Central memory CD8-positive, alpha-beta T cell (primary cell): Measurements from ENCODE around the gene CRYZL1.
"Not testable (repeated sequence)": the region's sequence is repeated elsewhere in the genome, so short reads cannot be mapped to it uniquely, and the experiment has no call there.

Source experiments
- ATAC-seq: fragments of 150-1000 bp; cut with Tn5 transposase; replicated peaks from 2 replicates; pipeline ENCODE4 v1.10.0; 2022; ENCODE audit warnings: mild to moderate bottlenecking, moderate FRiP score, moderate number of reproducible peaks; ENCODE audit not compliant: poor library complexity, severe bottlenecking; ENCODE audit errors: extremely low read depth
- DNase-seq, 2 donors: peaks; one replicate each; pipeline ENCODE4 v3.0.0; 2021; ENCODE audit warnings: low spot score in 2 of 2
- H3K27ac Mint-ChIP-seq: one replicate; pipeline ENCODE4 v1.8.0; 2022; ENCODE audit warnings: low read depth, mild to moderate bottlenecking, moderate library complexity, mixed read lengths
- H3K27me3 Mint-ChIP-seq: one replicate; pipeline ENCODE4 v1.8.0; 2022; ENCODE audit warnings: mixed read lengths
- H3K36me3 Mint-ChIP-seq: one replicate; pipeline ENCODE4 v1.8.0; 2022; ENCODE audit warnings: mild to moderate bottlenecking, moderate library complexity, mixed read lengths; ENCODE audit not compliant: insufficient read depth
- H3K4me1 Mint-ChIP-seq: one replicate; pipeline ENCODE4 v1.8.0; 2022; ENCODE audit warnings: mixed read lengths
- H3K4me3 Mint-ChIP-seq: one replicate; pipeline ENCODE4 v1.8.0; 2022; ENCODE audit warnings: mild to moderate bottlenecking, moderate library complexity, mixed read lengths
- H3K9me3 Mint-ChIP-seq: one replicate; pipeline ENCODE4 v1.8.0; 2022; ENCODE audit warnings: mixed read lengths

The CRYZL1 gene

DNA sequence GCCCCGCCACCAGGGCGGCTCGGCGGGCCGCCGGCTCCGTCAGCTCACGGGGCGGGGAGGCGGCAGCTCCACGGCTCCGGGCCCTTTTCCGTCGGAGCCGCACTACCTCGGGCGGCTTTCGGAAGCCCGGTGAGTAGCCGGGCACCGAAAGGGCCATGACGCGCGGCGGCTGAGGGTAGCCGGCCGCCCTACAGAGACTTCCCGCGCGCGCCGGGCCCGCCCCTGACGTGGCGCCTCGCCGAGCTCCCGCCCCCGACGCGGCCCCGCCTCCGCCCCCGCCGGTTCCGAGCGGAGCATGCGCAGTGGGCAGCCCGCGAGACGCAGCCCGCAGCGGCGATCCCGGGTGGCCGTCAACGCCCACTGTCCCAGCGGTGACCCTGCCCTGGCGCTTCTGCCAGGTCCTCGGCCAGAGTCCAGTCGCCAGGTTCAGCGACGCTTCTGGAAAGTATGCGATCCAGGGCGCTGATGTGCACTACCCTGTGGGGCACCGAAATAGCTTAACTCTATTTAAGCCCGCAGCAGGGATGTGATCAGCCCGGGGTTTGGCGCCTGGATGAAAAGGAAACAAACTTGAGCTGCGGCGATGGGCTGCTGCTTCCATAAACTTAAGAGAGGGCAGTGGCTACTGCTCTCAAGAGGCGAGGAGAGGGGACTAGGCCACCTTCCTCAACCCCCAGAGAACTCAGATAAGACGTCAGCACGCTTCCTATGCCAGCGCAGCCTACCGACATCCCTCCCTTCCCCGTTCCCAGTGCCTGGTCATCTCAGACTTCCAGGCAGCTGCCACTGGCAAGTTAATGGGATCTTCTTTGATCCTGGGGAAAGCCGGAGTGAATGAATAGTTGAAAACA is 52.8 kb downstream of the CRYZL1 start, which contains the start of gene DONSON:
TSS of gene DONSON (minus strand) at position 200 of the 851 bp plus-strand sequence. CDS start at position 157, 43 bp downstream.
- peaks cover 6% of the 10 kb centered on the region for H3K36me3 Mint-ChIP-seq
- peak within 1 kb of the TSS; percentile 85 for H3K4me3 Mint-ChIP-seq
- H3K27ac Mint-ChIP-seq: peak within 1 kb of the TSS; percentile 83
- peak; percentile 74 to 84 for DNase-seq
- H3K4me1 Mint-ChIP-seq: peaks cover 7% of the 10 kb centered on the region
- H3K9me3 Mint-ChIP-seq: no peaks in the 10 kb centered on the region
- H3K27me3 Mint-ChIP-seq: no peaks in the 10 kb centered on the region
- peak; percentile 90 for ATAC-seq

DNA sequence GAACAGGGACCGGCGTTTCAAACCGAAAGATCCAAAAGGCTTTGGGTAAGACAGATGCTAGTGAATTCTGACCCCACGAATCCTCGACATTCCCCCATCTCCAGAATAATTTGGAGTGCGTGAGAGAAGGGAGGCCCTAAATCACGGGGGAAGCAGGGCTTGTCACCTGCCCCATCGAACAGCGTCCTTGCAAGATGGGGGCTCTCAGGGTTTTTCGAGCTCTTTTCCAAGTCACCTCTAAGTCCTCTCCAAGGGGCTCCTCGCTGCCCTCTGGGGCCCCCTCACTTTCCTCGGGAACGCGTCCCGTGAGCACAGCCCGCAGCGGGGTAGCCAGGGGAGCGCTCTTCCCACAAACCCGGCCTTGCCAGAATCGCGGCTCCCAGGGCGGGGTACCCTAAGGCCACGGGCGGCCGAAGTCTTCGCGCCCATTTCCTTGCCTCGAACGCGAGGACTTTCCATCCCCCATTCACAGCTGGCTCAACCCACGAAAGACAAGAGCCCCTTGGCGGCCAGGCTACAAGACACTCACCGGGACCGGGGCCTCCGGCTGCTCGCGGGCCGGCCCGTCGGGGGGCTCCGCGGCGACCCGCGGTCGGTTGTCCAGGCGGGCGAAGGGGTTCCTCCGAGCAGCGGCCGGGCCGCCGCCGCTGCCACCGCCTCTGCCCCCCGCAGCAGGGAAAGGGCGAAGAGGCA is 53.6 kb downstream of the CRYZL1 start:
- Mint-ChIP-seq H3K4me3 (peak overlapping the region; percentile 85), H3K27me3 (no peaks in the 10 kb centered on the region), H3K27ac (peak overlapping the region; percentile 83), H3K9me3 (no peaks in the 10 kb centered on the region), H3K4me1 (peaks cover 7% of the 10 kb centered on the region), H3K36me3 (peaks cover 6% of the 10 kb centered on the region)
- ATAC-seq (peak; percentile 16), DNase-seq (peak in 1 of 2 donors; percentile 15)

DNA sequence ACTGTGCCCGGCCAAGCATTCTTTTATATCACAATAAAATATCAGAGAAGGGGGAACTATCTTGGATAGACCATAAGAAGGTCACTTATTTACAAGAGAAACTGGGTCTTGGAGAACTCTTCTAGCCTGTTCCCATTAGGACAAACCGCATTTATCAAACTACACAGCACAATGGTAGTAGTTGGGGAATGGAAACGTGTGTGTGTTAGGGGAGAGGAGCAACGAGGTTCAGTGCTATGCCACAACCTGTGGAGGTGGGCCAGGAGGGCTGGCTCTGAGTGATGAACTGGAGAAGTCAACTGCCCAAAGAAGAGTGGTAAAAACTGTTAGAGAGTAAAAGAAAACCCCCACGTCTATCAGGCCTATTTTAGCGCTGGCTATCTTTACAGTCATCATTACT is 54.6 kb downstream of the CRYZL1 start:
- no peak overlapping the region for H3K27ac Mint-ChIP-seq

DNA sequence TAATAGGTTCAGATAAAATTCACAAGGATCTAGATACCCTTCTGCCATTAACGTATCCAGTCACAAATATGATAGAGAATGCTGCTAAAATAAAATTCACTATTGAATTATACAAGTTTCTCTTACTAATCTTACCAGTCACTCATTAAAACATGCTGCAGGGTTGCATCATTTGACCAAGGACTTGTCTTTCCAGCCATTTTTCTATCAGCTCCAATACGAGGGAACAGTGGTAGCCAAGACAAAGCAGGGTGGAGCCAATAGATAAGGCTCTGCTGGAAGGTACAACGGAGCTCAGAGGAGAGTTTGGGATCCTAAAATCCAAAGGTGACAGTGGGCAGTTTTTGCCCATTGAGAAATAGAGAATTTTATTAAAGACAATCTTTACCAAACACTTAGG is 57.1 kb downstream of the CRYZL1 start:
- DNase-seq: no peak
- Mint-ChIP-seq H3K27me3 (no peaks in the 10 kb centered on the region), H3K27ac (no peak overlapping the region), H3K9me3 (no peaks in the 10 kb centered on the region), H3K36me3 (peaks cover 9% of the 10 kb centered on the region), H3K4me1 (peaks cover 7% of the 10 kb centered on the region), H3K4me3 (no peak overlapping the region)
- no peak for ATAC-seq

More for the DNA sequence above, 54.6 kb downstream of the CRYZL1 start:
- peak overlapping the region; percentile 85 for H3K4me3 Mint-ChIP-seq
- DNase-seq: no peak
- peaks cover 7% of the 10 kb centered on the region for H3K4me1 Mint-ChIP-seq
- no peak for ATAC-seq
- peaks cover 6% of the 10 kb centered on the region for H3K36me3 Mint-ChIP-seq
- H3K27me3 Mint-ChIP-seq: no peaks in the 10 kb centered on the region
- H3K9me3 Mint-ChIP-seq: no peaks in the 10 kb centered on the region

DNA sequence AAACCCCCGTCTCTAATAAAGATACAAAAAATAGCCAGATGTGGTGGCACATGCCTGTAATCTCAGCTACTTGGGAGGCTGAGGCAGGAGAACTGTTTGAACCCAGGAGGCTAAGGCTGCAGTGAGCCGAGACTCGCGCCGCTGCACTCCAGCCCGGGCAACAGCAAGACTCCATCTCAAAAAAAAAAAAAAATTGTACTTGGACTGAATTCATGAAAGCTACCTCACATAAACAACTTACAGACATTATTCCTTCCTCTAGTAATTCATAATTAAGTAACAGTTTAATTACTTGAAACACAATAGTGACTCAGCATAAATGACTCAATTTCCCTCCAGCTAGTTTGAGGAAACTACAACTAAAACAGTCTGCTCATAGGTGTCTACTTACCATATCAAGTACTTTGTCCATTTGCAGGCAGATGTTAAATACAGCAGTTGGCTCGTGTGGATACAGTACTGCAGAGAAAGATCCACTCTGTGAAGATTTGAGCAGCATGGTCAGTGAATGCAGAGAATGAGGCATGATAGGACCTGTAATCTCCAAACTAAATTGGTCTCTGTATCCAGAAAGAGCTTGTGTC is 62.5 kb downstream of the CRYZL1 start:
- DNase-seq (no peak), ATAC-seq (no peak)
- H3K27me3 Mint-ChIP-seq: no peaks in the 10 kb centered on the region
- no peak overlapping the region for H3K27ac Mint-ChIP-seq
- H3K4me3 Mint-ChIP-seq: no peak overlapping the region
- H3K9me3 Mint-ChIP-seq: no peaks in the 10 kb centered on the region
- peaks cover 5% of the 10 kb centered on the region for H3K4me1 Mint-ChIP-seq
- H3K36me3 Mint-ChIP-seq: peaks cover 30% of the 10 kb centered on the region

DNA sequence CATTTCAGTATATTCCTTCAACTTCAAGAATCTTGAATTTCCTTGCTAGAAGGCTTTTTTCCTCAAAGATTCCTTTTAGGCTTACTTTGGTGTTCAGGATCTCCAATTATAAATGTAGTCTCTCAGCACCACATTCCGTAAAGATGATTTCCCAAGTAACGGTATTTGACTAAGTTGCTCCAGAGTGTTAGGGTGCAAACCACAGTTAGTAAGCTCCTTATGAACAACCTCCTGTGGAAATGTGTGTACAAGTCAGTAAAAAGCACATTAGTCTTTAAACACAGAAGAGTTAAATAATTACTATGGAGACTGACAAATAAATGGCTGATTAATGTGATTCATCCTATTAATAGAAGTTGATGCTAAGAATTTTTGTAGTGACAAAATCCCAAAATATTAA is 63.3 kb downstream of the CRYZL1 start:
- Mint-ChIP-seq H3K27ac (no peak overlapping the region), H3K4me3 (no peak overlapping the region), H3K4me1 (peaks cover 5% of the 10 kb centered on the region), H3K27me3 (no peaks in the 10 kb centered on the region), H3K9me3 (no peaks in the 10 kb centered on the region), H3K36me3 (peaks cover 34% of the 10 kb centered on the region)
- ATAC-seq (no peak), DNase-seq (no peak)

DNA sequence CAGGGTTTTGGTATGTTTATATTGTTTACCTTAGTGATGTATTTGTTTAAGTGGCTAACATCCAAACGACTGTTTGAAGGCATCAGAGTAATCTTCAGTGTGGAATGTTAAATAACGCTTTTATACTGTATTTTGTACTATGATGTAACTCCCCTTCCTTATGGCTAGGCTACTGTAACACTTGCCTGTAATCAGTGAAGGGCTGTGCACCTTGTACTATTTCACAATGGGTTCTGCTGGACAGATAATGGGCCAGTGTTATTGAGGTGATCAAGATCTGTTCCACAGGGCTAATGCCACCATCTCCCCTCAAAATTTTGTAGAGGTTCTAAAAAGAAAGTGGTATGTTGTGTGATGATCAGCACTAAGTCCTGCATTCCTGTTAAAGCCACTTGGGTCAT is 64.8 kb downstream of the CRYZL1 start:
- H3K4me3 Mint-ChIP-seq, H3K4me1 Mint-ChIP-seq, DNase-seq, H3K27ac Mint-ChIP-seq, ATAC-seq, H3K27me3 Mint-ChIP-seq, H3K9me3 Mint-ChIP-seq: not testable (repeated sequence)
- peaks cover 45% of the 10 kb centered on the region for H3K36me3 Mint-ChIP-seq

DNA sequence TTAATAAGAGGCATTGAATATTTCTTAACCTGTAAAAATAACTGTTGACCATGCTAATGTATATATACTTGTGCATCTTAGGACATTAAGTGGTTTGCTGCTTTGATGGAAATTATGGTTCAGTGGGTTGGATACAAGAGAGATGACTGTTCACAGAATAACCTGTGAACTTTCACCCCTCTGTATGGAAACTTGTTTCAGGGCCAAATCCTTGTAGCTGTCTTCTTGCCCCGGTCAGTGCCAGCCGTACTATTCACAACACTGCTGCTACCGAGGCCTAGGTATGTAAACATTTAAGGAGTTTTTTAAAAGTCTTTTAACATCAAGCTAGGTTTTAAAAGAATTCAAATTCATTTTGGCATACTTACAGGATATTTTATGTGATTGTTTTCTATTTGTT is 69.2 kb downstream of the CRYZL1 start:
- Mint-ChIP-seq H3K4me3 (no peak overlapping the region), H3K9me3 (no peaks in the 10 kb centered on the region), H3K4me1 (peaks cover 17% of the 10 kb centered on the region), H3K27me3 (no peaks in the 10 kb centered on the region), H3K27ac (peak overlapping the region; percentile 51), H3K36me3 (peaks cover 65% of the 10 kb centered on the region)
- ATAC-seq (no peak), DNase-seq (no peak)

DNA sequence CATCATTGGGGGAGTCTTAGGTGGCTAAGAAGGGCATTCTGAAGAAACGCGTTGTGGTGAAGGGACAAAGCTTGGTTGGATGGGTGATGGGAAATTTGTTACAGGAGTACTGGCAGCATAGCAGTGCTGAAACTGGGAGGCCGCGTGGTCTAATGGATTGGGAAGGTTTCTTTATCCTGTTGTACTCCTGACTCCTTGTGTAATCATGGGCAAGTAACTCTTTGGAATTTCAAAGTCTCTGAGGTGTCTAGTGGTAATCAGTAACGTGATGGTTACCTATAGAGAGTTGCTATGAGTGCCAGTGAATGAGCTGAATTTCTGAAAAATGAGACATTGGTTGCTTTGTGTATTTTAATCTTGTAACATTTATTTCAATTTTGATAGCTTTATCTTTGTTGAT is 71.5 kb downstream of the CRYZL1 start:
- ATAC-seq (no peak), DNase-seq (no peak)
- no peak overlapping the region for H3K27ac Mint-ChIP-seq
- peaks cover 17% of the 10 kb centered on the region for H3K4me1 Mint-ChIP-seq
- no peaks in the 10 kb centered on the region for H3K9me3 Mint-ChIP-seq
- peaks cover 61% of the 10 kb centered on the region for H3K36me3 Mint-ChIP-seq
- H3K4me3 Mint-ChIP-seq: no peak overlapping the region
- H3K27me3 Mint-ChIP-seq: no peaks in the 10 kb centered on the region

DNA sequence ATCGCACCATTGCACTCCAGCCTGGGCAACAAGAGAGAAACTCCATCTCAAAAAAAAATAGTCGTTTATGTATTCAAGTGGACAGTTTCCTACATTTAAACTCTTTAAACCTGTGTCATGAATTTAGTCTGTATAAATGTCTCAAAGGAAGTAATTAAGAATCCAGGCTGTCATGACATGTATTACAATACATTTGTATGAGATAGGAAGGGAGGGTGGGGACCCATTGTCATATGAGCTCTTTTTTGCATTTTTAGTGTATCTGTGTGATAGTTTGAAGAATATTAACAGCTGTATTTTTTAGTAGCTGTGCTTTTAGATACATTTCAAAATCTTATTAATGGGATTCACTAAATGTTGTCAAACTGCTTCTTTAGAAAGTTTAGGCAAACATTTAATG is 73.1 kb downstream of the CRYZL1 start:
- H3K27ac Mint-ChIP-seq: no peak overlapping the region

DNA sequence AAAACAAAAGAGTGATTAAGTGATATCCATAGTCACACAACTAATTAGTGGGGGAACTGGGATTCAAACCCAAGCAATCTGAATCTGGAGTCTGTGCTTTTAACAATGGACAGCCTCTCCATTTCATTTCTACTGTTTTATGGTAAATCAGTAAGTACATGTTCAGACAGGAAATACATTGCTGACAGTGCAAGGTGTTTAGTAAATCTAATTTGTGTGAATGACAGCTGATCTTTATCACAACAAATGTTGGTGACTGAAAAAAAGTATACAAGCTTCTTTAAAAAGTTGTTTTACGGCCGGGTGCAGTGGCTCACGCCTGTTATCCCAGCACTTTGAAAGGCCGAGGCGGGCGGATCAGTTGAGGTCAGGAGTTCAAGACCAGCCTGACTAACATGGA is 73.6 kb downstream of the CRYZL1 start:
- H3K36me3 Mint-ChIP-seq: peaks cover 48% of the 10 kb centered on the region
- H3K27me3 Mint-ChIP-seq: no peaks in the 10 kb centered on the region
- H3K4me1 Mint-ChIP-seq: peaks cover 22% of the 10 kb centered on the region
- no peak overlapping the region for H3K4me3 Mint-ChIP-seq
- no peak for ATAC-seq
- no peaks in the 10 kb centered on the region for H3K9me3 Mint-ChIP-seq
- H3K27ac Mint-ChIP-seq: no peak overlapping the region
- no peak for DNase-seq

More for the DNA sequence above, 73.1 kb downstream of the CRYZL1 start:
- no peak for ATAC-seq
- H3K4me3 Mint-ChIP-seq: no peak overlapping the region
- peaks cover 50% of the 10 kb centered on the region for H3K36me3 Mint-ChIP-seq
- no peak for DNase-seq
- no peaks in the 10 kb centered on the region for H3K9me3 Mint-ChIP-seq
- H3K4me1 Mint-ChIP-seq: peaks cover 17% of the 10 kb centered on the region
- H3K27me3 Mint-ChIP-seq: no peaks in the 10 kb centered on the region

DNA sequence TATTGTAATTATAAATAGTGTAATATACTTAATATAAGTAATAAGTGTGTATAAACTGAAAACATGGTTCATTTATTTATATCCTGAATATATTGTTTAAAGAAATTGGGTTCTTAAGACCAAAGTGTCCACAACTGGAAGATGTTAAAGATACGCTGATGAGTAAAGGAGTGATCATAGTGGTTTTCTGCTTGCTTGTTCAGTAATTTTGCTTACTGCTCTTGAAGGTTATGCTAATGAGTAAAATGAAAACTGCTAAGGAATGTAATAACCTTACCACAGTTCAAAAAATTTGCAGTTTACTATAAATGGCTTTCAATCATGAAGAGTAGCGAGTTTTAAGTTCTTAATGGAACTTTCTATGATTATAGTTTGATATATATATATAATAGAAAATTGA is 75.0 kb downstream of the CRYZL1 start:
- no peak overlapping the region for H3K4me3 Mint-ChIP-seq
- ATAC-seq (no peak), DNase-seq (no peak)
- H3K9me3 Mint-ChIP-seq: no peaks in the 10 kb centered on the region
- H3K4me1 Mint-ChIP-seq: peaks cover 29% of the 10 kb centered on the region
- H3K27ac Mint-ChIP-seq: no peak overlapping the region
- peaks cover 43% of the 10 kb centered on the region for H3K36me3 Mint-ChIP-seq
- no peaks in the 10 kb centered on the region for H3K27me3 Mint-ChIP-seq
